Kidney (tissue), 14 donors: ENCODE results near the gene ZNF71. TPM values are rescaled to one million over a fixed set of nuclear protein-coding genes. Genes with fewer than 3 reads are reported as not detected.

Experiments used
- DNase-seq, 5 donors: peaks; one replicate each; pipeline ENCODE4 v3.0.0-alpha.2; 2013 to 2020
- FAIRE-seq: peaks from 2 replicates; lab custom pipeline; 2012; peaks lifted over from hg19 to GRCh38; lab: Jason Lieb, UNC
- H3K27ac ChIP-seq, 2 donors: one replicate each; pipeline ENCODE4 v1.7.0; 2013; ENCODE audit warnings: low read depth in 2 of 2, low read length in 2 of 2, inconsistent platforms in 1 of 2
- H3K27me3 ChIP-seq: one replicate; pipeline ENCODE4 v1.7.1; 2013; ENCODE audit warnings: low read length, inconsistent platforms; ENCODE audit not compliant: control insufficient read depth, insufficient read depth
- H3K36me3 ChIP-seq, 3 donors: one replicate each; pipeline versions ENCODE4 v1.7.0 to v1.7.1; 2013; ENCODE audit warnings: low read length in 3 of 3, control low read depth in 1 of 3, inconsistent platforms in 1 of 3; ENCODE audit not compliant: insufficient read depth in 3 of 3, control insufficient read depth in 2 of 3
- H3K4me1 ChIP-seq, 3 donors: one replicate each; pipeline versions ENCODE4 v1.7.0 to v1.7.1; 2013; ENCODE audit warnings: low read length in 3 of 3, inconsistent platforms in 1 of 3, low read depth in 1 of 3; ENCODE audit not compliant: control insufficient read depth in 2 of 3, insufficient read depth in 2 of 3
- H3K4me3 ChIP-seq, 3 donors: one replicate each; pipeline versions ENCODE4 v1.7.0 to v1.8.1; 2013; ENCODE audit warnings: low read length in 3 of 3, control low read depth in 1 of 3, inconsistent platforms in 1 of 3
- H3K9ac ChIP-seq, 3 donors: one replicate each; pipeline versions ENCODE4 v1.7.0 to v1.7.1; 2013; ENCODE audit warnings: low read length in 3 of 3, control low read depth in 1 of 3, inconsistent platforms in 1 of 3
- H3K9me3 ChIP-seq, 3 donors: one replicate each; pipeline versions ENCODE4 v1.7.0 to v1.7.1; 2013; ENCODE audit warnings: low read length in 3 of 3, control low read depth in 1 of 3, inconsistent platforms in 1 of 3; ENCODE audit not compliant: control insufficient read depth in 2 of 3, insufficient read depth in 1 of 3
- intact Hi-C: fragments of 100-400 bp; cut with DNase I; formaldehyde crosslinking; loops from one replicate; pipeline ENCODE4 v1.11.1; 2022
- polyA plus RNA-seq: library from polyadenylated mRNA; stranded (reverse); fragments of 350-450 nt; fragmentation: Illumina TruSeq; extraction: RNeasy Lipid Tissue Mini Kit (QIAGEN cat#74804); gene quantifications from one replicate; pipeline ENCODE4 v1.2.3, GENCODE V29; 2014; ENCODE audit warnings: low read depth, low replicate concordance; ENCODE audit not compliant: insufficient read depth
- total RNA-seq: library from RNA; stranded (reverse); fragmentation: NEBNext Ultra II Directional; extraction: Animal tissue kit (Norgen Biotek cat#: 25700); gene quantifications from one replicate; pipeline ENCODE4 v1.2.1, GENCODE V29; 2021
- TF ChIP-seq, protein P1 (sequence below): IDR thresholded peaks from 3 replicates; pipeline ENCODE4 v1.5.1; 2012; ENCODE audit warnings: mild to moderate bottlenecking, moderate library complexity, borderline replicate concordance; ENCODE audit not compliant: insufficient read depth; ENCODE audit errors: extremely low read depth
- donor health status: control.
- donor health status: control.
- donor health status: control.
- donor health status: control.
- donor health status: control.
- donor health status: DM: yes; HTN: yes; CAD: no.
- donor health status: Normal renal cell carcinoma (clear cell type).

Gene ZNF71
- total and polyA plus RNA-seq, 2 donors from 2014 or later = 3.5 to 7.6 TPM

GRCh38 chr19:56562766-56563165 lies 32.3 kb upstream of the ZNF71 start:
- intact Hi-C loops = no loop called here
- FAIRE-seq = no peak

GRCh38 chr19:56566904-56567273 lies 28.2 kb upstream of the ZNF71 start:
- FAIRE-seq (no peak), DNase-seq (peak in 2 of 5 donors; percentile 53 to 77)
- H3K4me1 ChIP-seq = peaks cover 0 to 10% (median 0%) of the 10 kb centered on the region in 3 donors
- intact Hi-C loops = no loop called here
- peaks cover 5 to 17% (median 16%) of the 10 kb centered on the region in 3 donors for H3K36me3 ChIP-seq
- H3K9ac ChIP-seq = peak overlapping the region; percentile 67 to 77 (median 68)
- TF ChIP-seq, protein P1, sequence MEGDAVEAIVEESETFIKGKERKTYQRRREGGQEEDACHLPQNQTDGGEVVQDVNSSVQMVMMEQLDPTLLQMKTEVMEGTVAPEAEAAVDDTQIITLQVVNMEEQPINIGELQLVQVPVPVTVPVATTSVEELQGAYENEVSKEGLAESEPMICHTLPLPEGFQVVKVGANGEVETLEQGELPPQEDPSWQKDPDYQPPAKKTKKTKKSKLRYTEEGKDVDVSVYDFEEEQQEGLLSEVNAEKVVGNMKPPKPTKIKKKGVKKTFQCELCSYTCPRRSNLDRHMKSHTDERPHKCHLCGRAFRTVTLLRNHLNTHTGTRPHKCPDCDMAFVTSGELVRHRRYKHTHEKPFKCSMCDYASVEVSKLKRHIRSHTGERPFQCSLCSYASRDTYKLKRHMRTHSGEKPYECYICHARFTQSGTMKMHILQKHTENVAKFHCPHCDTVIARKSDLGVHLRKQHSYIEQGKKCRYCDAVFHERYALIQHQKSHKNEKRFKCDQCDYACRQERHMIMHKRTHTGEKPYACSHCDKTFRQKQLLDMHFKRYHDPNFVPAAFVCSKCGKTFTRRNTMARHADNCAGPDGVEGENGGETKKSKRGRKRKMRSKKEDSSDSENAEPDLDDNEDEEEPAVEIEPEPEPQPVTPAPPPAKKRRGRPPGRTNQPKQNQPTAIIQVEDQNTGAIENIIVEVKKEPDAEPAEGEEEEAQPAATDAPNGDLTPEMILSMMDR = no peak
- peak overlapping the region; percentile 61 to 69 for H3K27ac ChIP-seq
- H3K9me3 ChIP-seq = peaks cover 3 to 63% (median 18%) of the 10 kb centered on the region in 3 donors
- H3K4me3 ChIP-seq = peak overlapping the region; percentile 67 to 92 (median 91)
- no peaks in the 10 kb centered on the region for H3K27me3 ChIP-seq

More at GRCh38 chr19:56562766-56563165, 32.3 kb upstream of the ZNF71 start:
- no peaks in the 10 kb centered on the region for H3K36me3 ChIP-seq
- H3K9me3 ChIP-seq = peaks cover 3 to 67% (median 16%) of the 10 kb centered on the region in 3 donors
- H3K9ac ChIP-seq = no peak overlapping the region
- DNase-seq = no peak
- H3K4me1 ChIP-seq = peaks cover 0 to 5% (median 0%) of the 10 kb centered on the region in 3 donors
- no peaks in the 10 kb centered on the region for H3K27me3 ChIP-seq
- H3K27ac ChIP-seq = no peak overlapping the region
- TF ChIP-seq, protein P1 = no peak
- no peak overlapping the region for H3K4me3 ChIP-seq

GRCh38 chr19:56567274-56568120 lies 27.6 kb upstream of the ZNF71 start, which contains the start of gene ZNF470:
TSS of gene ZNF470 (plus strand) at chr19:56567468. CDS start at chr19:56570312, 2,844 bp downstream.
- peaks cover 0 to 10% (median 0%) of the 10 kb centered on the region in 3 donors for H3K4me1 ChIP-seq
- TF ChIP-seq, protein P1 = no peak
- no peak for FAIRE-seq
- H3K4me3 ChIP-seq = peak within 1 kb of the TSS; percentile 67 to 92 (median 91)
- DNase-seq = peak; percentile 95 to 98 (median 96)
- intact Hi-C loops = no loop called here
- peak within 1 kb of the TSS; percentile 61 to 69 for H3K27ac ChIP-seq
- H3K9me3 ChIP-seq = peaks cover 3 to 60% (median 19%) of the 10 kb centered on the region in 3 donors
- no peaks in the 10 kb centered on the region for H3K27me3 ChIP-seq
- H3K9ac ChIP-seq = peak within 1 kb of the TSS; percentile 67 to 77 (median 68)
- peaks cover 5 to 17% (median 16%) of the 10 kb centered on the region in 3 donors for H3K36me3 ChIP-seq
